Fibroblast of skin of back (primary cell): ENCODE results near the gene NGB.

ENCODE experiments used
- DNase-seq: peaks from one replicate; pipeline ENCODE4 v3.0.0-alpha.2; 2013

The NGB gene

GRCh38 chr14:77225892-77226557, 45.0 kb downstream of the NGB start:
- DNase-seq, result no peak

GRCh38 chr14:77225254-77225653, 45.8 kb downstream of the NGB start:
- DNase-seq, result no peak

GRCh38 chr14:77224212-77224611, 46.8 kb downstream of the NGB start:
- DNase-seq, result no peak

- DNase-seq, result no peak
Measured at GRCh38 chr14:77222546-77223225, 48.3 kb downstream of the NGB start.

- DNase-seq, result no peak
Measured at GRCh38 chr14:77221241-77221871, 49.6 kb downstream of the NGB start.

GRCh38 chr14:77220246-77221017, 50.6 kb downstream of the NGB start:
- no peak for DNase-seq

- no peak for DNase-seq
Measured at GRCh38 chr14:77219591-77219990, 51.4 kb downstream of the NGB start.

- no peak for DNase-seq
Measured at GRCh38 chr14:77217551-77217950, 53.5 kb downstream of the NGB start.
